HL-60/S4 (cell line): ENCODE measurements around the gene MTCH1.
"Not testable (repeated sequence)": the region's sequence is repeated elsewhere in the genome, so short reads cannot be mapped to it uniquely, and the experiment has no call there.

ENCODE experiments used
- in situ Hi-C: fragments of 300-500 bp; cut with MboI; formaldehyde crosslinking; loops from 2 replicates; pipeline ENCODE4 v1.14.3; 2022; ENCODE audit warnings: low sequenced_read_pairs

MTCH1 gene

DNA sequence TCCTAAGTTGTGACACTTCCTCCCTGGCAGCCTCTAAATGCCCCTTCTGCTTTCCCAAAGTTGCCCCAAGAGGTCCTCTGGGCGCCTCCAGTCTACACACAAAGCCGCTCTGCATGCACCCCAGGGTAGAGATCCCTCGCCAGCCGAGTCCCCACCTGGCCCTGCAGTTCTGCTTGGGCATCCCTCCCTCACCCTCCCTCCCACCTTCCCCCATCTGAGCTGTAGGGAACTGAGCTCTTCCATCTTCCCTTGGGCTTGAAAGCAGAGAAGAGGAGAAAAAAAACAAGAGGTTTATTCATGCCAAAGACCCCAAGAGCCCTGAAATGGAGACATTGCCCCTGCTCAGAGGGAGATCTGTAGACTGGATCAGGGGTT lies 13.7 kb upstream of the MTCH1 start:
- in situ Hi-C loops = loop anchor here (25.0 kb wide), 1 partner anchor 387 kb away; no protein-coding TSS in a partner anchor

- in situ Hi-C loops = no loop called here
Measured at GRCh38 chr6:36999061-36999750, 13.2 kb upstream of the MTCH1 start.

DNA sequence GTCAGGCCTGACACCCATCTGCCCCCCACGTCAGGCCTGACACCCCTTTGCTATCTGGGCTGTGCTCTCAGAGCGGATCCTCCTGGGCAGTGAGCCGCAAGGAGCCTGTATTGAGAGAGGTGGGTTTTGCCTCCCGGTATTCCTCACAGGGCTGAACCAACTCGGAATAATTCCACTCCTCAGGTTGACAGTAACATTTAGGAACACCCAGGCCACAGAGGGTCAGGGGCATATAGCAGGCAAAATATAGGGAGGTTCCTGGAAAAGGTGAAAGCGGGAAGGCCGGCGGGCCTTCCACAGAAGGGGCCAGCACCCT lies 12.7 kb upstream of the MTCH1 start:
- in situ Hi-C loops = no loop called here

- in situ Hi-C loops = no loop called here
Measured at GRCh38 chr6:36997811-36998722, 12.1 kb upstream of the MTCH1 start.

GRCh38 chr6:36990401-36990800 lies 4.4 kb upstream of the MTCH1 start:
- in situ Hi-C loops = not testable (repeated sequence)

DNA sequence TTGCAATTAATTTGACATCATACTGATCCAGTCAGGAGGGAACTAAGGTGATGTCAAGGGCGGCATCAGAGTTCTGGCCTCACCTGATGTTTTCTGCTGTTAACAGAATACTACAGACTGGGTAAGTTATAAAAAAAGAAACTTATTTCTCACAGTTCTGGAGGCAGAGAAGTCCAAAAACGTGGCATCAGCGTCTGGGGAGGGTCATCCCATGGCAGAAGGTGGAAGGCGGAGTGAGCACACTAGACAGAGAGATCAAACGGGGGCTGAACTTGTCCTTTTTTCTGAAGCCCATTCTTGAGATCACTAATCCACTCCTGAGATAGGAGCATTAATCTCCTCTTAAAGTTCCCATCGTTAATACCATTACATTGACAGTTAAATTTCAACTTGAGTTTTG lies 3.3 kb upstream of the MTCH1 start:
- in situ Hi-C loops = no loop called here

- in situ Hi-C loops = no loop called here
Measured at GRCh38 chr6:36986704-36987047, 680 bp upstream of the MTCH1 start.

- in situ Hi-C loops = no loop called here
Measured at GRCh38 chr6:36985417-36985807, 584 bp downstream of the MTCH1 start.

DNA sequence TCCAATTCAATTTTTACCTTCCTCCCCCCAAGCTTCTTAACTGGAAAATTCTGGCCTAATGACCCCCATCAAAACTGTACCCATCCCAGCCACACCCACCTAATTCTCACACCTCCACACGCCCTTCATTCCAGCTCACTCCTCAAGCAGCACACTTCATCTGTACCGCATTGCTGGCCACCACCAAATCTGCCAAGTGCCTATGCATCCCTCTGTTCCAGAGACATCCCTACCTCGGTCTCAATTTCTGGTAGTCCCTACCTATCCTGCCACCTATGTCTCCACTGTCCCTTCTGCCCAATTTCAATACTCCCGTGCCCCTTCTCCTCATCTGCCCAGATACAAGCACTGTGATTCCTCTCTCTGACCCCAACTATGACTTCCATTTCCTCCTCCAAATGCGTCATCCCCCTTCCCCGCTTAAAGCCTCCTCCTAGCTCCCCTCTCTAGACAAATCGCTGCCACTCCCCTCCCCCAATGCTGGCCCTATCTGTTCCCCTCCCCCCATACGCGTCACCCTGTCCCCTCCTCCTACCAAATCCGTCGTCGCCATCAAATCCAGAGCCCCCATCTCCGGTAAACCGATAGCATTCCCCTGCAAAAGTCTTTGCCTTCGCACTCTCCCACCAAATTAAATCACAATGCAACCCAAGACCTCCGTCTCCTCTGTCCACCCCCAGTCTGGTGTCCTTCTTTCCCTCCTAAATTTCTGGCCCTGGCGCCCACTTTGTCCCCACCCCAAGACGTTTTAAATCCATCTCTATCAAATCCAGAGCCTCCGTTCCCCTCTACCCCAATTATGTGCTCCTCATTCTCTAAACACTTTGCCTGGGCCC lies 1.2 kb downstream of the MTCH1 start:
- in situ Hi-C loops = no loop called here

DNA sequence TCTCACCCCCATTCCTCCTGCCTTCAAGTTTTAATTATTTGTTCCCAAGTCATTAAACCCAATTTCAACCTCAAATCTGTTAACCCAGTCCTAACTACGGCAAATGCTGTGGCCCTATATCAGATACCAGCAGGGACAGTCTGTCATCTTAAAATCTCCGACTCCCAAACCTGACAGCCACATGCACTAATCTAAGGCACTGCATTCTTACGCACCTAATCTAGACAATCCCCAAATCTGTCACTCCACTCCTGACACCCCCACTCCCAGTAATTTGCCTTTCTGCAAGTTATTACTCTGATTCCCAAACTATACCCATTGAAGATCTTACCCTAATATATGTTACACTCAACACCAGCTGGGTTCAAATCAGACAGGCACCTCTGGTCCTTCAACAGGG lies 2.5 kb downstream of the MTCH1 start:
- in situ Hi-C loops = no loop called here

- in situ Hi-C loops = no loop called here
Measured at GRCh38 chr6:36980876-36981619, 4.9 kb downstream of the MTCH1 start.

DNA sequence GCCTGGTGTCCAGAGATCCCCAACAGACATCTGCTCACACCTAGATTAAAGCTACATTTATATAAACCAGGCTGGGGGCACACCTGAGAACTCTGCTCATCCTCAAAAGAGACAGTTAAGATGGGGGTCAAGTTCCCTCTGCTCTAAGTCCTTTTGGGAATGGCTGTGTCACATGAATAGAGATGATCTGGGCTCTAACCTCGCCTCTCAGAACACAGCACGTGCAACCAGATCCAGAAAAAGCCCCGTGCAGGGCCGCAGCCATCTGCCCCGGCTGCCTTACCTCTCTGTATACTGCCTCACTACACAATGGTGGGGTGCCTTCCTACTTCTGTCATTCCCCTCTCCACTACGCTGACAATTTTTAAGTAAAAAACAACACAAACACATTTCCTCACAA lies 5.9 kb downstream of the MTCH1 start:
- in situ Hi-C loops = no loop called here

- in situ Hi-C loops = no loop called here
Measured at GRCh38 chr6:36979347-36979742, 6.7 kb downstream of the MTCH1 start.

DNA sequence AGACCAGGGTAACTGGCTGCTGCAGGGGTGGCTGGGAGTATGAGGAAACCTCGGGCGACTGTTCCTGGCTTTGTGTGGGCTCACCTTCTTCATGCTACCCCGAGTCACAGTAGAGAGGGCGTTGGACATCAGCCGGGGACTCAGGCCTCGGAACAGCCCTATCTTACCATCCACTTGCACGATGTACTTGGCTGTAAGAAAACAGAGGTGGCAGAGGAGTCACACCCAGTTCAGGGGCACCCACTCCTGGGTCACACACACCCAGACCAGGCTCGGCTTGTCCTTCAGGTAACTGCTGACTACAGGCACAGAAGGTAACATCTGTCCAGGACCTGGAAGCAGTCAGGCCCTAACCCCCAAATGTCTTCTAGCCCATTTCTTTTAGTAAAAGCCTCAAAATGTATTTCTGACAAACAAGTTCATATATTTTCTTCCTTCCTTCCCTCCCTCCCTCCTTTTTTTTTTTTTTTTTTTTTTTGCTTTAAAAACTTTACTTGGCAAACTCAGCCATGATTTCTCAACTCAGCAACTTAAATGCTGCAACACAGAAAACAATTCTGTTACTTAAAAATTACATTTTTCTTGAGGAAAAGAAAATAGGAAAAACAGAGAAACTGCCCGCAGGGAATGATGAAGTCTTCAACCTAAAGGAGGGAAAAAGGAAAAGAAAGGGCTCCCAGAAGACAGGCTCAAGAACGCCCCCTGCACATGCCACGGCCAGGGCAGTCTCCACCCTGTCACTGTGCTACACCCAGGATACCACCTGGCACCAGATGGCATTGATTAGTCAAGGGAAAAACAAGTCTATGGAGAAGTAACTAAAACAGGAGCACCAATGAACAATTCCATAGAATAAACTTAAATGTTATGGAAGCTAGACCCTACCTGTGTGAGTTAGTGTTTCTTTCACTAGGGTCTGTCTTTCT lies 7.3 kb downstream of the MTCH1 start:
- in situ Hi-C loops = no loop called here

DNA sequence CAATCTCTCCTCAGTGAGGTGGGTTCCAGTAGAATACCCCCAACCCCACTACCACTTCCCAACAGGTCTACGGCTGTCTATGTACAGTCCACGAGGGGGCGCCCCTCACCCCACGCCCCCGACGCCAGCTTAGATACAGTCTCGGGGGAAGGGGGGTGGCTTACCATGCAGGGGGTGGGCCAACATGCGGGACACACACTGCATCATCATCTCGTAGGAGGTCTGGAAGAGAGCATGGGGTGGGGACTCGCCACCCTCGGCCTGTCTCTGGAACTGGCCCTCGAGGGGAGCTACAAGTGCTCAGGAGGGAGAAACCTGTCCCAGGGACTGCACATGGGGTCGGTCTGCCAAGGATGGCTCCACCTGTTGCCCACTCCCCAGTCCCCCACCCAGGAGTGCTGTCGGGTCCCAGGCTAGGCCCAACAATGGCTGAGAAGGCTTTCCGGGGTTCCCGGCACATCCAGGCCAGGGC lies 8.5 kb downstream of the MTCH1 start:
- in situ Hi-C loops = no loop called here

DNA sequence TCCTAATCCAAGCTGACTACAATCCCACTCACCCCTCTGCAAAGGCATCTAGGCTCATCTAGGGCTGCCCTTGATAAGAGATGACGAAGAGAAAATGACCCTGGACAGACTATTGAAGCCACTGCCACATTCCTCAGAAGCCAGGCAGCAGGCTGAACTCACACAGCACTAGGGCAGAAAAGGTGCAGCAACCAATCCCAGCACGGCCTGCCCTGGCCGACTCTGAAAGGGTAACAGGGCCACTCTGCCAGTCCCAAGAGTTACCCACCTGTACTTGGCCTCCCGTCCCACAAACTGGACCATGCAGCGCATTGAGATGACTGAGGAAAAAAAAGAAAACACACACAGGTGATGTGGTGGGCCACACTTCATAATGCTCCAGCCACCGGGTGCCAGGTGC lies 9.1 kb downstream of the MTCH1 start:
- in situ Hi-C loops = no loop called here

DNA sequence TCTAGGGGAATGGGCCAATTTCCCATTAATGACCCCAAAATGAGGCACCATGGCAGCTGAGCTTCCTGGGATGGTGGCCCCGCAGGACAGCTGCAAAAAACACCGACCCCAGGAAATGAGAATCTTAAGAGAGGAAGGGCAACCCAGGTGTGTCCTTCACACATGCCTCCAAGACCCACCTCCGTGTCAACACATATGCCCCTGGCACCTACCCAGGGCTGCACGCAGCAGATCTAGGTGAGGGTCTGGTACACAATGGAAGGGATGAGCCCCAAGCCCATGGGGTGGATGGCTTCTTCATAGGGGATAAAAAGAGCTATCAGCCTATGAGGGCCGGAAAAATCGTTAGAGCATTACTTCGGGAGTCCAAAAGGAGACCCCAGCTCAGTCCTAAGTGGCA lies 9.5 kb downstream of the MTCH1 start:
- in situ Hi-C loops = no loop called here

- in situ Hi-C loops = no loop called here
Measured at GRCh38 chr6:36976007-36976264, 10.1 kb downstream of the MTCH1 start.

DNA sequence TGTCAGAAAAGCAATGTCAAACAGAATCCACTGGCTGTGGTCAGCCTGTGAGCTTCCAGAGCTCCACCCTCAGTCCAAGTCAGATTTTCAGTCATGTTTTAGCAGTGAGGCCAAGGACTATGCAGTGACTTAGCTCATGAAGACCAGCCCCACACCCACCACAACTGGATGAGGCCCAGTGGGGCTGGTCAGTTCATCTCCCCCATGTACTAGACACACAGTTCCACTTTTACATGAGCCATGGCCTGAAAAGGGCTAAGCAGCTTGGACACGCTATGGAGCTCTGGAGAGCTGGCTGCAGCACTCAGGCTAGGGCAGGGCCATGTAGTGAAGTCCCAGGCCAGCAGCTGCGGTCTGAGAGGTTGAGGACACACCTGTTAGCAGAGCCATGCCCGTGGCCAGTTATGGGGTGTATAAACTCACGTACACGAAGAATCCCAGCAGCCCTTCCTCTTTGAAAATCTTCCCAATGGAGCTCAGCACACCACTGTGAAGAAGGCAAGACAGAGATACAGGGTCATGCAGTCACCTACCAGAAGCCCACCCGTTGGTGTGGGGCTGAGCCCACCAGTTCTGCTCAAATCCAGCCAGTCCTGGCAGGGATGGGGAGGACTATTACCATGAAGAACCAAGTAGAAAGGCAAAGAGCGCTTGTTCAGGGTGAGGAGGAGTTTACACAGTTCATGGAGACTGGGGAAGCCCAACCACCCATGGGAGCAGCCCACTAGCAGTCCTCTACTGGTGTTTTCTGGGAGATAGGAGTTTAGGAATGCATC lies 10.6 kb downstream of the MTCH1 start:
- in situ Hi-C loops = no loop called here
